H1 (cell line): ENCODE results near the gene TM9SF1. TPM values are rescaled to one million over a fixed set of nuclear protein-coding genes. Genes with fewer than 3 reads are reported as not detected.

Source experiments
- CTCF ChIA-PET: fragments of 300-600 bp; sonication (Branson Sonifier 250); formaldehyde crosslinking; loops from one replicate; lab custom pipeline; 2021; ENCODE audit not compliant: partially characterized antibody; lab: Charles Lee
- POLR2A ChIA-PET: fragments of 300-600 bp; sonication (Branson Sonifier 250); formaldehyde crosslinking; loops from one replicate; lab custom pipeline; 2021; ENCODE audit warnings: inconsistent platforms; ENCODE audit not compliant: partially characterized antibody; lab: Charles Lee
- DNase-seq, 2 experiments: peaks; one replicate each; pipeline versions ENCODE4 v3.0.0 to v3.0.0-alpha.2; 2010 to 2022; ENCODE audit warnings: low spot score in 2 of 2, low read depth in 1 of 2, mixed read lengths in 1 of 2
- FAIRE-seq: peaks from 2 replicates; lab custom pipeline; 2011; peaks lifted over from hg19 to GRCh38; lab: Jason Lieb, UNC
- H2AFZ ChIP-seq: 2 replicates; pipeline ENCODE4 v1.8.1; 2012; ENCODE audit warnings: low read length, inconsistent platforms
- H2AK5ac ChIP-seq: 2 replicates; pipeline ENCODE4 v1.6.1; 2013; ENCODE audit warnings: low read depth, low read length
- H2BK120ac ChIP-seq: replicated peaks from 2 replicates; pipeline ENCODE3; 2013; ENCODE audit warnings: low read depth, low read length, inconsistent platforms
- H2BK12ac ChIP-seq: 2 replicates; pipeline ENCODE4 v1.6.1; 2013; ENCODE audit warnings: low read depth, low read length
- H2BK15ac ChIP-seq: 2 replicates; pipeline ENCODE4 v1.6.1; 2013; ENCODE audit warnings: low read length
- H2BK20ac ChIP-seq: 2 replicates; pipeline ENCODE4 v1.6.1; 2013; ENCODE audit warnings: low read length
- H2BK5ac ChIP-seq: 2 replicates; pipeline ENCODE4 v1.6.1; 2013; ENCODE audit warnings: low read depth, low read length
- H3K14ac ChIP-seq: 2 replicates; pipeline ENCODE4 v1.6.1; 2013; ENCODE audit warnings: inconsistent platforms; ENCODE audit not compliant: insufficient read length
- H3K18ac ChIP-seq: 2 replicates; pipeline ENCODE4 v1.6.1; 2013; ENCODE audit warnings: low read length; ENCODE audit errors: extremely low read depth
- H3K23ac ChIP-seq: 2 replicates; pipeline ENCODE4 v1.6.1; 2013; ENCODE audit warnings: inconsistent platforms; ENCODE audit not compliant: insufficient read length
- H3K23me2 ChIP-seq: 2 replicates; pipeline ENCODE4 v1.6.1; 2013; ENCODE audit warnings: low read depth, low read length
- H3K27ac ChIP-seq: 2 replicates; pipeline ENCODE4 v1.6.1; 2011; ENCODE audit warnings: low read depth, low read length, inconsistent platforms
- H3K27me3 ChIP-seq, 4 experiments: replicated peaks in 1 of 4; 1 replicate in 1 of 4; 2 replicates in 3 of 4; pipeline versions ENCODE4 v1.6.1 to v1.8.1; 2011 to 2013; ENCODE audit warnings: low read length in 3 of 4, mild to moderate bottlenecking in 3 of 4, inconsistent platforms in 2 of 4, mixed read lengths in 2 of 4, moderate library complexity in 1 of 4; ENCODE audit not compliant: control insufficient read depth in 3 of 4, insufficient read depth in 3 of 4; ENCODE audit errors: extremely low read depth in 1 of 4
- H3K36me3 ChIP-seq, 4 experiments: 2 replicates each; pipeline versions ENCODE4 v1.6.1 to v1.8.1; 2011 to 2013; ENCODE audit warnings: mild to moderate bottlenecking in 4 of 4, low read length in 3 of 4, moderate library complexity in 2 of 4, control low read depth in 1 of 4, inconsistent platforms in 1 of 4; ENCODE audit not compliant: insufficient read depth in 4 of 4, control insufficient read depth in 2 of 4
- H3K4ac ChIP-seq: replicated peaks from 2 replicates; pipeline ENCODE3; 2013; ENCODE audit warnings: low read length, low read depth, mixed read lengths, inconsistent platforms; ENCODE audit not compliant: insufficient read length
- H3K4me1 ChIP-seq, 4 experiments: replicated peaks in 1 of 4; 1 replicate in 1 of 4; 2 replicates in 3 of 4; pipeline versions ENCODE4 v1.6.1 to v1.8.1; 2011 to 2013; ENCODE audit warnings: low read length in 3 of 4, inconsistent platforms in 2 of 4, mixed read lengths in 1 of 4; ENCODE audit not compliant: insufficient read depth in 4 of 4, control insufficient read depth in 3 of 4
- H3K4me2 ChIP-seq, 2 experiments: 2 replicates each; pipeline versions ENCODE4 v1.6.1 to v1.8.1; 2011 to 2013; ENCODE audit warnings: low read depth in 2 of 2, low read length in 2 of 2, control low read depth in 1 of 2, inconsistent platforms in 1 of 2, mild to moderate bottlenecking in 1 of 2; ENCODE audit not compliant: insufficient read depth in 1 of 2
- H3K4me3 ChIP-seq, 4 experiments: fragments of 200-600, 300-600 bp in 1 of 4; sonication (generic), shearing (Covaris generic), sonication (Bioruptor Twin) in 1 of 4; 2 replicates each; pipeline versions ENCODE4 v1.5.1 to v1.8.1; 2011 to 2016; ENCODE audit warnings: low read length in 4 of 4, low read depth in 3 of 4, control low read depth in 2 of 4, inconsistent platforms in 2 of 4, mild to moderate bottlenecking in 2 of 4, mixed read lengths in 1 of 4, moderate library complexity in 1 of 4; ENCODE audit not compliant: insufficient read depth in 2 of 4; ENCODE audit errors: extremely low read depth in 1 of 4
- H3K56ac ChIP-seq: replicated peaks from 2 replicates; pipeline ENCODE3; 2013; ENCODE audit warnings: low read depth, mild to moderate bottlenecking, mixed read lengths, low read length, inconsistent platforms; ENCODE audit not compliant: insufficient read length
- H3K79me1 ChIP-seq: 2 replicates; pipeline ENCODE4 v1.6.1; 2013; ENCODE audit warnings: low read depth, low read length, control low read depth
- H3K79me2 ChIP-seq, 2 experiments: 2 replicates each; pipeline versions ENCODE4 v1.6.1 to v1.8.1; 2012 to 2013; ENCODE audit warnings: low read length in 2 of 2, mild to moderate bottlenecking in 2 of 2, inconsistent platforms in 1 of 2; ENCODE audit not compliant: insufficient read depth in 2 of 2, control insufficient read depth in 1 of 2
- H3K9ac ChIP-seq, 4 experiments: replicated peaks in 1 of 4; 1 replicate in 1 of 4; 2 replicates in 3 of 4; pipeline versions ENCODE4 v1.6.1 to v1.8.1; 2011 to 2013; ENCODE audit warnings: low read depth in 3 of 4, low read length in 3 of 4, control low read depth in 2 of 4, mild to moderate bottlenecking in 2 of 4, moderate library complexity in 2 of 4, inconsistent platforms in 1 of 4; ENCODE audit errors: extremely low read depth in 1 of 4
- H3K9me3 ChIP-seq, 2 experiments: 2 replicates each; pipeline versions ENCODE4 v1.6.1 to v1.8.1; 2012 to 2013; ENCODE audit warnings: mild to moderate bottlenecking in 2 of 2, moderate library complexity in 2 of 2, control low read depth in 1 of 2, inconsistent platforms in 1 of 2, low read depth in 1 of 2, low read length in 1 of 2, mixed read lengths in 1 of 2; ENCODE audit not compliant: insufficient read depth in 2 of 2
- H4K20me1 ChIP-seq, 2 experiments: replicated peaks in 1 of 2; 2 replicates each; pipeline versions ENCODE3 to v1.8.1; 2011 to 2013; ENCODE audit warnings: inconsistent platforms in 2 of 2, low read length in 2 of 2, mild to moderate bottlenecking in 1 of 2; ENCODE audit not compliant: insufficient read depth in 2 of 2, control insufficient read depth in 1 of 2
- H4K5ac ChIP-seq: 2 replicates; pipeline ENCODE4 v1.6.1; 2013; ENCODE audit warnings: low read length, low read depth, mixed read lengths, inconsistent platforms; ENCODE audit not compliant: insufficient read length
- H4K8ac ChIP-seq: 2 replicates; pipeline ENCODE4 v1.8.0; 2013; ENCODE audit warnings: mild to moderate bottlenecking, moderate library complexity, low read length, inconsistent platforms; ENCODE audit not compliant: insufficient read depth; ENCODE audit errors: extremely low read depth
- H4K91ac ChIP-seq: replicated peaks from 2 replicates; pipeline ENCODE3; 2013; ENCODE audit warnings: low read length, mixed read lengths, inconsistent platforms; ENCODE audit not compliant: insufficient read length
- KDM4A ChIP-seq: IDR thresholded peaks from one replicate; pipeline ENCODE4 v1.7.1; 2012; ENCODE audit warnings: low read depth, mild to moderate bottlenecking, moderate library complexity, low read length, inconsistent platforms; ENCODE audit not compliant: severe bottlenecking
- SIN3A ChIP-seq, 2 experiments: IDR thresholded peaks in 1 of 2; conservative IDR thresholded peaks in 1 of 2; 2 replicates each; pipeline ENCODE4 v1.6.1; 2011 to 2012; ENCODE audit warnings: low read length in 2 of 2, improper control_type of control experiment in 1 of 2, low read depth in 1 of 2, mild to moderate bottlenecking in 1 of 2
- TBP ChIP-seq: IDR thresholded peaks from 2 replicates; pipeline ENCODE4 v1.6.1; 2011; ENCODE audit warnings: low read depth, low read length, improper control_type of control experiment
- WGBS, 2 experiments: shearing (Covaris generic) in 1 of 2; methylation state at CpG; one replicate each; pipeline versions ENCODE4 v1.1.6 to v1.1.7; 2013 to 2015; ENCODE audit warnings: low lambda C conversion rate in 2 of 2, mixed read lengths in 2 of 2, inconsistent platforms in 1 of 2, low coverage in 1 of 2, missing lambda C conversion rate in 1 of 2; ENCODE audit not compliant: insufficient replicate concordance in 2 of 2, insufficient coverage in 1 of 2, insufficient read length in 1 of 2; ENCODE audit errors: extremely low coverage in 1 of 2, missing lambda C conversion rate in 1 of 2; 5-methylcytosine and 5-hydroxymethylcytosine counted together
- polyA plus RNA-seq, 7 experiments: library from polyadenylated mRNA; depleted of rRNA in 3 of 7; stranded (reverse) in 5 of 7; unstranded in 2 of 7; fragments of >200 nt in 5 of 7; fragments of 200-250 nt in 2 of 7; gene quantifications; 1 replicate in 5 of 7; 2 replicates in 1 of 7; 4 replicates in 1 of 7; pipeline versions ENCODE4 v1.2.1 to v1.2.3, GENCODE V29; 2011 to 2013; ENCODE audit warnings: missing spikeins in 2 of 7, mixed read lengths in 2 of 7
- total RNA-seq: library from RNA; stranded (reverse); fragmentation: NEBNext Ultra II Directional; extraction: Animal tissue kit (Norgen Biotek cat#: 25700); gene quantifications from 2 replicates; pipeline ENCODE4 v1.2.1, GENCODE V29; 2021

Gene TM9SF1
- total and polyA plus RNA-seq, 2 of the 8 experiments (the other 6 are each of a cell fraction or from before 2014, with no cell fraction given): 22.2 to 29.2 TPM

DNA sequence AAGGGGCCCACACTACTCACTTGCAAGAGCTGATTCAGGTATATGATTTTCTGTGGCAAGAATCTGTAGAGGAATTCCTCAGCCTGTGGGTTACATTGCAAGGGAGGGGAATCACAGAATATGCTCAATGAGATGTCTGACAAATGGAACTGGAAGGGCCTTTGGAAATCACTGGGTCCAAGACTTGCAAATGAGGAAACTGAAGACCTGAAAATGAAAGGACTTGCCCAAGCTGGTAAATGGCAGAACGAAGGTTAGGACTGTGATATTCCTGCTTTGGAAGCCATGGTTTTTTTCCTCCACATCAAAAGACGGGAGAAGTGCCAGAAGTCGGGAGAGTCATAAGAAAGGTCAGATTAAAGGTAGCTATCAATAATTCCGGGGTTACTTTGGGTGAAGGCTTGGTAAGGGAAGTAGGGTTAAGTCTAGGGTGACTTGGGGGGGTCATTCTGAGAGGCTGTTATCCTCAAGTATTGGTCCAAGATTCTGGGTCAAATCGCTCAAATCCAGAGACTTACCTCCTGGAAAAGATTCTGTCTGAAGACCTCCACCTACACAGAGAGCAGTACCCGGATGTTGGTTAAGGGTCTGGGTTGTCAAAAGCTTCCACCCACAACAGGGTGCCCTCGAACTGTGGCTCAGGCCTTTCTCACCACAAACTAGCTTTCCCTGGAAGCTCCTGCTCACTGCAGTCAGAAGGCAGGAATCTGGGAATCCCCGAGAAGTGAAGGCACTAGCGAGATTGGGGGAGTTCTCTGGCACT is 49.4 kb downstream of the TM9SF1 start:
- H3K4ac ChIP-seq: no peak overlapping the region
- peaks cover 0 to 10% (median 8%) of the 10 kb centered on the region in 4 experiments; a peak in 5 of 7 replicates for H3K4me1 ChIP-seq
- peak overlapping the region; percentile 83; the same call in 1 of the 2 replicates for H2AFZ ChIP-seq
- H3K79me1 ChIP-seq: peaks cover 8% of the 10 kb centered on the region; the same call in 1 of the 2 replicates
- H3K27me3 ChIP-seq: no peaks in the 10 kb centered on the region
- no peak overlapping the region for H2AK5ac ChIP-seq
- WGBS, 2 experiments: 48% methylated on average over 9 of the region's 9 CpGs; no CpG with 5 or more reads in 1 of the 2 experiments
- no peak overlapping the region for H3K14ac ChIP-seq
- H3K23me2 ChIP-seq: peaks cover 11% of the 10 kb centered on the region
- H4K5ac ChIP-seq: peak overlapping the region; percentile 2
- DNase-seq: no peak
- 0 out of 2 replicates have a peak overlapping the region, but pooled peaks have one; percentile 39 for H3K27ac ChIP-seq
- peak overlapping the region in 3 of 4 experiments; percentile 56 to 70 (median 69); a peak in 5 of 7 replicates for H3K9ac ChIP-seq
- peak overlapping the region; percentile 38 for H3K56ac ChIP-seq
- CTCF ChIA-PET: interaction anchor here (0.8 to 3.7 kb wide), 7 partner anchors 8 to 88 kb away, joined by 3 to 24 read pairs (median 4); partner anchors contain the start of genes DCAF11 and IRF9
- no peak overlapping the region for H2BK20ac ChIP-seq
- POLR2A ChIA-PET: interaction anchor here (0.6 to 9.6 kb wide), 18 partner anchors 9 to 1177 kb away, joined by 3 to 86 read pairs (median 5); partner anchors contain the start of genes CHMP4A, DCAF11, DHRS1 and IRF9
- H4K8ac ChIP-seq: no peak overlapping the region
- peaks cover 0 to 16% of the 10 kb centered on the region in 2 experiments for H4K20me1 ChIP-seq
- H2BK120ac ChIP-seq: no peak overlapping the region
- H3K23ac ChIP-seq: no peak overlapping the region
- peaks cover 0 to 28% of the 10 kb centered on the region in 2 experiments; a peak in 3 of 4 replicates for H3K79me2 ChIP-seq
- H3K4me3 ChIP-seq: peak overlapping the region; percentile 84 to 98 (median 90)
- no peak for FAIRE-seq
- H4K91ac ChIP-seq: no peak overlapping the region
- H3K9me3 ChIP-seq: no peaks in the 10 kb centered on the region
- TF ChIP-seq TBP: no peak
- TF ChIP-seq KDM4A: peak; percentile 18
- 0 out of 4 replicates have a peak, but pooled peaks of 1 of the 2 experiments have one; percentile 48 for TF ChIP-seq SIN3A (conservative IDR thresholded peaks at IDR 0.05 in 1 of 2, IDR thresholded peaks at IDR 0.05 in 1 of 2; ENCODE audit: low read depth in 1 of 2, low read length in 2 of 2)
- H3K4me2 ChIP-seq: peak overlapping the region; percentile 70 to 83
- no peak overlapping the region for H2BK15ac ChIP-seq
- H2BK5ac ChIP-seq: peak overlapping the region; percentile 60; the same call in 1 of the 2 replicates
- no peak overlapping the region for H3K18ac ChIP-seq
- H2BK12ac ChIP-seq: no peak overlapping the region
- H3K36me3 ChIP-seq: peaks cover 5 to 24% (median 18%) of the 10 kb centered on the region in 4 experiments
